Inflammatory macrophage treated with lipopolysaccharide for 1 hour (primary cell): ENCODE results near the gene TPSAB1.
"Not testable (repeated sequence)": the region's sequence is repeated elsewhere in the genome, so short reads cannot be mapped to it uniquely, and the experiment has no call there.

Source experiments
- DNase-seq, 2 donors: peaks; one replicate each; pipeline ENCODE4 v3.0.0-alpha.2; 2020 to 2022

TPSAB1 gene

DNA sequence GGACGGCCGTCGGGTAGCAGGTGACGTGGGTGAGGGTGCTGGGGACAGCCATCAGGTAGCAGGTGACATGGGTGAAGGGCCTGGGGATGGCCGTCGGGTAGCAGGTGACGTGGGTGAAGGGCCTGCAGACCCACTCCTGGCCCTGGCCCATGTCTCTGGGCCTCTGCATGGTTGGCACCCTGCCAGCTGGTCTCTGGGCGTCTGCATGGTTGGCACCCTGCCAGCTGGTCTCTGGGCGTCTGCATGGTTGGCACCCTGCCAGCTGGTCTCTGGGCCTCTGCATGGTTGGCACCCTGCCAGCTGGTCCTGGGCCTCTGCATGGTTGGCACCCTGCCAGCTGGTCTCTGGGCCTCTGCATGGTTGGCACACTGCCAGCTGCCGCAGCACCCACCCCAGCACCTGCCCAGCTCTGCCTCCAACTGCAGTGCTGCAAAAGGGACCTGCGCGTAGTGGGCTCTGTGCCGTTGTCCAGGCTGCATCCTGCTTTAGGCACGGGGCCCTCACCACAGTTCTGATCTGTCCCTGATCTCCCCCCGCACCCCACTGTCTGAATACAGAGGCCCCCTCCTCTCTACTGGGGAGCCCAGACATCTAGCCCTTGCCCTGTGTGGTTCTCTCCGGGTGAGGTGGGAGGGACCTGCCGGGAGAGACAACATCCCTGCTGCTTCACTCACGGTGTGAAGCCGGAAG is 31.4 kb downstream of the TPSAB1 start:
- not testable (repeated sequence) for DNase-seq

DNA sequence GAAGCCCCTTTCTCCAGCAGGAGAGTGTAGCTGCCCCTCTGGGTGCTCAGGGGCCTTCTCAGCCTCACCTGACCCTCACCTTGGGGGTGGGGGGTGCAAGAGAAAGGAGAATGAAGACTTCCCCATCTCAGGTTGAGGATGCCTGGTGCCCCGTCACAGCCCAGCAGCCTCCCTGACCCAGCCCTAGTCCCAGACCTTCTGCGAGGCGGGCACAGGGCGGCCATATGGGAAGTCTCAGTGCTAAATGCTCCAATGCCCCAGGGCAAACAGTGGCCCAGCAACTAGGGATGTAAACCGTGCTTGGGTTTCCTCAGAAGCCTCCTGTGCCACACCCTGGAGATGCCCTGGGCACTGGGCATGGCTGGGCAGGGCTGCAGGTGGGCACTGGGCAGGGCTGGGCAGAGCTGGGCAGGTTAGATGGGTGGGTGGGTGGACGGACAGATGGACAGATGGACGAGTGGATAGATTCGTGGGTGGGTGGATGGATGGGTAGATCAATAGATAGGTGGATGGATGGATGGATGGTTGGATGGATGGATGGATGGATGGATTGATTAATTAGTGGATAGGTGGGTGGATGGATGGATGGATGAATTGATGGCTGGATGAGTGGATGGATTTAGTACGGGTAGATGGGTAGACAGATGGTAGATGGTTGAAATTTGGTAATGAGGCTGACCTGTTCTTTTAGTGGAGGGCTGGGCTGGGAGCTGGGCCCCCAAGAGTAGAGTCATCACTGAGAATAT is 32.1 kb downstream of the TPSAB1 start:
- DNase-seq, result no peak

DNA sequence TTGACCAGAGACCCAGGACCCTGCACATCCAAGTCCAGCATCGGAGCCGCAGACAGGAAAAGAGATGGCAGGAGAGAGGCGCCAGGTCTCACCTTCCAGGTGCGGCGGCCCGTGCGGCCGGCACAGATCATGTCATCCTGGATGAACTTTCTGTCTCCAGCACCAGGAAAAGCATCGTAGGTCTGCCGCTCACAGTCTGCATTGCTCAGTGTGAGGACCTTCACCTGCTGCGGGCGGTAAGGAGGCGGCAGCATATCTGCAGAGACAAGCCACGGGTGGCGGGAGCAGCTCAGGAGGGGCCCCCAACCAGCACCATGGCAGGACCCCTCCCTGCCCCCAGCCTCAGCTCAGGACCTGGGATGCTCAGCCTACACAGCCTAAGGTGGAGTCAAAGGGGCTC is 33.3 kb downstream of the TPSAB1 start:
- DNase-seq, result no peak

DNA sequence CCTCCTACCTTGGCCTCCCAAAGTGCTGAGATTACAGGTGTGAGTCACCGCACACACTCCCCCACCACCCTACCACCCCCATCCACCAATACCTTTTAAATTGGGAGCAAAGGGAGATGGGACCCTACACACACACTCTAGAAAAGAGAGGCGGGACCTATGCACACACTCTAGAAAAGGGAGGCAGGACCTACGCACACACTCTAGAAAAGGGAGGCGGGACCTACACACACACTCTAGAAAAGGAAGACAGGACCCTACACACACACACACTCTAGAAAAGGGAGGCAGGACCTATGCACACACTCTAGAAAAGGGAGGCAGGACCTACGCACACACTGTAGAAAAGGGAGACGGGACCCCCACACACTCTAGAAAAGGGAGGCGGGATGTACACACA is 34.3 kb downstream of the TPSAB1 start:
- DNase-seq, result no peak

DNA sequence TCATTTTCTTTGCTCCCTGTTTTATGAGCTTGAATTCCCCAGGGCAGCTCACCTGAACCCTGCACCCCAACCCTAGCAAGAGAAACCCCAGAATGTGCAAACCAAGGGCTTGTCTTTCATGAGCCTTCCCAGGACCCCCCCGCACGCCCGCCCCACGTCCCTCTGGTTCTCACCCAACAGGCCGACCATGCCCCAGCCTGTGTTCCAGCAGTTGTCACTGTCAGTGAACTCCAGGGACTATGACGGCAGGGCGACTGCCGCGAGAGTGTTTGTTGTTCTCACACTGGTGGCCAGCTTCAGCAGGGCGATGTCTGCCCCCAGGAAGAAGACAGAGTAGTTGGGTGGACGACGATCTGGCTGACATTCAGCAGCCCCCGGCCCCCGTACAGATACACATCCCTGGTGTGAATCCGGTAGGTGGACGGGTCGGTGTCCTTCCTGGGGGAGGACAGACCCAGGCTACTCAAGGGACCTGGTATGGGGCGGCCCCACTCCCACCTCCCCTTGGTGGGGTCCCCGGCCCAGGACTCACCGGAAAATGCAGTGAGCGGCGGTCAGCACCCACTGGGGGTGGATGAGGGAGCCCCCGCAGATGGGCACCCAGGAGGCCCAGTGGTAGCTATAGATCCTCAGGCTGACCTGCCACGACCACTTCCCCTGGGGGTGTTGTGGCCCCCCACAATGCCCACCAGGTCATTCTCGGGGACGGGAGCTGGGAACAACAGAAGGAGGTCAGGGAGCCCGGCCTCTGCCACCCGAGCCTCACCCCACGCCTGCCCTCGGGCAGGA is 35.5 kb downstream of the TPSAB1 start:
- no peak for DNase-seq

DNA sequence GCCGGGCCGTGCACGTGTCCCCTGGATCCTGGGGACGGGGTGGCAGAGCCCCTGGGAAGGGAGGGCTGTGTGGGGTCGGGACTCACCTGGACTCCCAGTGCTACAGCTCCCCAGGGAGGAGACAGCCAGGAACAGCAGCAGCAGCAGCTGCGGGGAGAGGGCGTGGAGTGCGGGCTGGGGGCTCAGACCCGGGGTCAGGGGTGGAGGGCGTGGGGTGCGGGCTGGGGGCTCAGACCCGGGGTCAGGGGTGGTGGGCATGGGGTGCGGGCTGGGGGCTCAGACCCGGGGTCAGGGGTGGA is 36.0 kb downstream of the TPSAB1 start:
- no peak for DNase-seq

DNA sequence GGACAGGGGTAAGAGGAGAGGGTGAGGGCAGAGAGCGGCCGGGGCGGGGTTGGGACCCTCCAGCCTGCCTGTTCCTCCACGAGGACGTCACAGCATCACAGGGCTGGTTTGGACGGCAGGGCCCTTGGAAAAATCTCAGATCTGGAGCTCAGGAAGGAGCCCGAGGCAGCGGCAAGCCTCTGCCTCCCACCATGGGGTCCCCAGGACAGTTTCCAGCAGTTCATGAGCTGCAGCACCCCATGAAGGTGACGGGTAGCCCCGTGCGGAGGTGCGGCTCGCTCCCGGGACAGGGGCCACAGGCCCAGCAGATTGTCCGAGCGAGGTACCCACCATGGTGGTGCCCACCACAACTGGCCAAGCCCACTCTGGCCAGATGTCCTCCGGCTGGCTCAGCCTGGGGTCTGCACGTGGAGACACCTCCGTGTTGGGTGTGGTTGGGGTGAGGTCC is 36.7 kb downstream of the TPSAB1 start:
- no peak for DNase-seq

DNA sequence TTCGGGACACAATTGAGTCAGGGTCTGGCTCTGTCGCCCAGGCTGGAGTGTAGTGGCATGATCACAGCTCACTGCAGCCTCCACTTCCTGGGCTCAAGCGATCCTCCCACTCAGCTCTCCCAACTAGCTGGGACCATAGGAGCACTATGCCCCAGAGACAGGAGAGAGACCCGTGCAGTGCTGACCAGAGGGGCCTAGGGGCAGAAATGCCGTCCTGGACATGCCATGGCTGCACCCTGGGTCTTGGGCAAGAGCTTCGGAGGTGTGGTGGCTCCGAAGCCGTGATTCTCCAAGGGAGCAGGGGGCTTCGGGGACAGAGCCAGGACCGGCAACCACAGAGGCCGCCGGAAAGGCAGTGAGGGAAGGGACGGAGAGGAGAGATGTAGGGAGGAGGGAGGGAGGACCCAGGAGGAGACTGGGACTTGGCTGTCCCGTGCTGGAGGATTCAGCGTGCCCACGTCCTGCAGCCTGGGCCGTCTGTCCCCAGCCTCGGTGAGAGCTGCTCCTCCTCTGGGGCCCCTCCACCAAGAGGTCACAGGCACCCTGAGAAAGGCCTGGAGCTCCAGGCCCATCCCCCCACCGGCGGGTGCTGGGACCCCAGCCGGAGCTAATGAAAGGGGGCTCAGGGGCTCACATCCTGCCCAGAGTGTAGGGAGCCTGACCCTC is 37.2 kb downstream of the TPSAB1 start:
- no peak for DNase-seq

DNA sequence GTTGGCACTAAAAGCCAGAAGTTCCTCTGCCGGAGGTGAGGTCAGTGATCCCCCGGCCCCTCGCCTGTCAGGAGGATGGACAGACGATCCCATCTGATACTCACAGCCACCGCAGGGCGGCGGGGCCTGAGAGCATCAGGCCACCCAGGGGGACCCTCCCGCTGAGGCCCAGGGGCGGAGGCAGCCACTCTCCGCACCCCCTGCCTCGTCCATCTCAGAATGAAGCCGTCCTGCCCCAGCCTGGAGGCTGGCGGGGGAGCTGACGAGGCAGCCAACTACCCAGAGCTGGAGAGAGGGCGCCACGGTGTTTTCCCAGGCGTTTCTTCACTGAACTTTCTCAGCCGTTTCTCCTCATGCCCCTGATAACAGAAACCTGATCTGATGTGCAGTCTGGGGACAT is 38.0 kb downstream of the TPSAB1 start:
- DNase-seq, result no peak

DNA sequence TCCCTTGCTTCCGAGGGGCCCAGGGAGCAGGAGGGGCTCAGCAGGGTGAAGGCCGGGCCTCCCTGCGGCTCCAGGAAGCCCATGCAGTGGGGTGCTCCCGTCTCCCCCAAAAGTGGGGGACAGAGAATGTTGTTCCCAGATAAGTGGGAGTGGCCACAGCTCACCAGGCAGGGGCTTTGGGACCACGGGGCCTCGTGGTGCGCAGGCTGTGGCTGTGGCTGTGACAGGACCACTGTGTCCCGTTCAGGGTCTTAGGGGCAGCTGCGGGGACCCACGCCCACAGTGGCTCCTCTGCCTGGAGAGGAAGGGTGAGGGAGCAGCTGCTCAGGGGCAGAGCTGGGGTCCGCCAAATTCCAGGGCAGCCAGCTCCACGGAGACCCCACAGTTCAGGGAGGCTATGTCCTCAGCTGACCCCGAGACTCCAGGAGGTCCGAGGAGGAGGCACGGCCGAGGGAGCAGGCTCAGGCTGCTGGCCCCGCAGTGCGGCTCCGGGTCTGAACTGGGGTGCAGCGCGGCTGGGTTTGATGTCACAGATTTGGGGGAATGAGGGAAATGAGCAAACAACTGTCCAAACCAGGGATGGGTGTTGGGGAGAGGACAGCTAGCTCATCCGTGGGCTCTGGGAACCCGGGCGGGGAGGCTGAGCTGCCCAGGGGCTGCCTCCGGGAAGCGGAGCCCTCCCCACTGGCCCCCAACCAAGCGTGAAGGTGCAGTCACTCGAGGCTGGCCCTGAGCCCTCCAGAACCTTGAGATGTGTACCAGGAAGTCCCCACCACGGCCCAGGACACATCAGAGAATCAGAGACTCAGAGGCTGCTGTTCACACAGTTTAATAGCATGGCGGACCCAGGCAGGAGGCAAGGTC is 38.8 kb downstream of the TPSAB1 start:
- no peak for DNase-seq

DNA sequence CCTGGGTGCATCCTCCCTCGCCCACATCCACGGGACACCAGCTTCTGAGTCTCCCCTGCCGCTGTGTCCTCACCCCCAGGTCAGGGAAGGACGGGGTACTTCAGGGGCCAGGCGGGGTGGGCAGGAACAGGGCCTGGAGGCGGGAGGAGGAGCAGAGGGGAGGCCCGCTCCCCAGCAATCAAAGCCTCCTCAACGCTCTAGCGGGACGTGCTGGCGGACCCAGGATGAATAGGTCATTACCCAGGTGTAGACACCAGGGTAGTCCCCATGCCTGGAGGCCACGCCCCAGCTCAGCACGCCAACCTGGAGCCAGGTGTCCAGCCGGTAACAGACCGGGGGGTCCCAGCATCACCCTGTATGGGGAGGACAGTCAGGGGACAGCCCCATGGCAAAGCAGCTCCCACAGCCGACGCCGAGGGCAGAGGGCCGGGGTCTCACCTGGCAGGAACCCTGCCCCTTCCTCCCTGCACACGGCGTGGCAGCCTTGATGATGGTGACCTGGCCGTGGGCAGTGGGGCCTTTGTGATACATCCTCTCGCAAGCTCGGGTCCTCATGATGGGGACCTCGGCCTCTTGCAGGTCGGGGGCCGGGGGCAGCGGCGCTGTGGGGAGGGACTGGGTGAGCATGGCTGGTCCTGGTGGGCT is 39.6 kb downstream of the TPSAB1 start:
- no peak for DNase-seq

DNA sequence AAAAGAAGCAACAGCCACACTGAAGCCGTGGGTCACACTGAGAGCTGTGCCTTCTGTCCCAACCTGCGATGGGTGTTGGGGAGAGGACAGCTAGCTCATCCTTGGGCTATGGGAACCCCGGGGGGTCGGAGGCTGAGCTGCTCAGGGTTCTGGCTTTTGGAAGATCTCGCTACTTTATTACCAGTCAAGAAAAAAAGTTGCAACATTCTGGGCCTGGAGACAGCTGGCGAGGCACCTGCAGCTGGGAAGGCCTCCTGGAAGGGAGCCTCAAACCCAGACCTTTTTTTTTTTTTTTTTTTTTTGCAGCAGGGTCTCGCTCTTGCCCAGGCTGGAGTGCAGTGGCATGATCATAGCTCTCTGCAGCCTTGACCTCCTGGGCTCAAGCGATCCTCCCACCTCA is 40.3 kb downstream of the TPSAB1 start:
- DNase-seq, result no peak

DNA sequence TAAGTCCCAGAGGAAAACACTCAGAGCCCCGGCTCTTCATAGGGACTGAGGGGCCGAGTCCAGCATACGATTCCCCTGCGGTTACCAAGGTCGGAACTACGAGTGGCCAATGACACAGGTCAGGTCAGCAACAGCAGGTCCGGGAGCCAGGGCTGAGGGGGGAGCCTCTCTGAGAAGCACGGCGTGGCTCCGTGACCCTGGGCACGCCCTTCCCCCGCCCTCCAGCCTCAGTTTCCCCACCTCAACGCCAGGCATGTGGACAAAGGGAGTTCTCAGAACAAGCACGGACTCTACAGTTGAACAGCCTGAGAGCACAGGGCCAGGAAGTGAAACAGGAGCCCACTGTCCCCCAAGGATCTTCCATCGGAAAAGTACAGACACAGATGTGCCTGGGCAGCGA is 41.0 kb downstream of the TPSAB1 start:
- DNase-seq, result no peak

DNA sequence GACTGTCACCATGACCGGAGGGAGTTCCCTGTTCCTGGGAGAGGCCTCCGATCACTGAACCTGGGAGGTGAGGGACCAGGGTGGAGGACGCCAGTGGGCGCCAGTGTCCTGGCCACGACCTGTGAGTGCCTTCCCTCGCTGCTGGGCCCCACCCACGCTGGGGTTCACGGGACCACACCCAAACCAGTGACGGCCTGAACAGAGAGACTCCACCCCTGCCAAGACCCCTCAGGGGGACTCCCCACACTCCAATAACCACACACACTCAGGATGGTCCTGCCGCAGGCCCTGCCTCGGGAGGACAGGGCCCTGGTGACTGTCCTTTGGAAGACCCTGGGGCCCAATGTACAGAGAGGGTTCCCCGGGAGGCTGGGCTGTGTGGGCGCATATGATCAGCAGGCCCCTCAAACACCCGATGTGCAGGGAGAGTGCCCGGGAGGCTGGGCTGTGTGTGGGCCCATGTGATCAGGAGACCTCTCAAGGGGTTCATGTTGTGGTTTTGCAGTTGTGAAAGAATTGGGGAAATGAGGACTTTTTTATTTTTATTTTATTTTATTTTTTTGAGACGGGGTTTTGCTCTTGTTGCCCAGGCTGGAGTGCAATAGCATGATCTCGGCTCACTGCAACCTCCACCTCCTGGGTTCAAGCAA is 41.9 kb downstream of the TPSAB1 start:
- peak in 1 of 2 donors; percentile 48 for DNase-seq

DNA sequence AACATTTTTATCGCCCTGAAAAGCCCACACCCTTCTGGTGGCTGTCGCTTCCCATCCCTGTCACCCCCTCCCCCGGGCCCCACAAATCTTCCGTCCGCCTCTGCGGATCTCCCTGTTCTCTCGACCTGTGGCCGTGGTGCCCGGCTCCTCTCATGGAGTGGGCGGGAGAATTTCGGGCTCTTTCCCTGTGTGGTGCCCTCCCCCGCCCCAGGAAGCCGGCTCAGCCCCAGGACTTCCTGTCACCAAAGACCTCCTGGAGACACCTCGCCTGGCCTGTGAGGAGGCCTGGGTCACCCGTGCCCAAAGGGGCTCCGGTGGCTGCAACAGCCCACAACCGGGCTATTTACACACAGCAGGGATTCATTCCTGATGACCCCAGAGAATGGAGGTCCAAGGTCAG is 42.8 kb downstream of the TPSAB1 start:
- no peak for DNase-seq

DNA sequence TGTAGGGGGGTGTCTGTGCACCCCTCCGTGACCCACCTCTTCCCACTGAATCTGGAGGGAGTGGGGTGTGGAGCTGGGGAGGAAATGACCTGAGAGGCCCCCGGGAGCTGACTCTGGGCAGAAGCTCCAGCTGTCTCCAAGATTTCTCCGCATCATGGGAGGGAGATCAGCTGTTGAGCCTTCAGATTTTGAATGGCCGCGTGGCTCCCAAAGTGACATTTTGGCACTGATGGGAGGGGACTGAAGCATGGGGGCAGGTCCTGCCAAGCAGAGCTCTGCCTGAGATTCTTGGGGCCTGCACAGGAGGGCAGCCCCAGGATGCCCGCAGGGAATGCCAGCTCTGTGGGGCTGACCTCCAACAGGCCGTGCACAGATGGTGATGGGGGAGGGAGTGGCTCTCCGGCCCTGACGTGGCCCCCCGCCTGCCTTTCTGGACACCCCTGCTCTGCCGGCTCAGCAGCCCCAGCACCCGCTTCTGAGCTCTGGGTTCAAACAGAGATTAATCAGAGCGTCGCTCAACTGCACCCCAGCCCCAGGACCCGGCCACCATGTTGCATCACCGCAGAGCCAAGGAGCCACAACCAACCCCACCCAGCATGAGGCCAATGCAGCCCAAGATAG is 43.6 kb downstream of the TPSAB1 start:
- DNase-seq, result no peak

DNA sequence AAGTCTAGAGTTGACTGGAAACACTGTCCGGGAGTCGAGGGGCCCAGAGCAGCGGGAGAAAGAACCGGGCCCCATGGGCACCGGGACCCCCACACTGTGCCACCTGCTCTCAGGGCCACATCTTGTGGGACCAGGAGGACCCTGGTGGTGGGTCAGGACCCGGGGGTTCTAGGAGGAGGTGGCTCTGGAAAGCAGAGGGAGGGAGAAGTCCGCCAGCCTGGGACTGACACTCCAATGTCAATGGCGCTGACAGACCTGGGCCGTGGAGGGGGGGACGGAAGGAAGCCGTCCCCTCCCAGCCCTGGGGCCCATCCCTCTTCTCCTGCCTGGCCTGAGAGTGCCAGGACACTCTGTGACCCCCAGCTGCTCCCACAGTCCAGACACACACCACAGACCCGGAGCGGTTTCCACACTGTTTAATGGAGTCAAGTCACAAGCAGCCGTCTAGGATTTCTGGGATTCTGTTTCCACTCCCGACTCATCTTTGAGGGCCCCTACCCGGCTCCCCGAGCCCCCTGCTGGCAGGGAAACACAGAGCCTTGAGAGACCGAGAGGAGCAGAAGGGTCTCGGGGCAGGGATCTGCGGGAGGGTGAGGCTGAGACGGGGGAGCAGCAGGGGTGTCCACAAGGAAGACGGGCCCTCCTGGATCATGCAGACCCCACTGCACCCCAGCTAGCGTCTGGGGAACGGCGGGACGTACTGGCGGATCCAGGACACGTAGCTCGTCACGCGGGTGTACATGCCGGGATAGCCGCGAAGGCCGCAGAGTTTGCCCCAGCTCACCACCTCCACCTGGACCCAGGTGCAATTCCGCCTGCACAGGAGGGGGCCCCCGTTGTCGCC is 45.4 kb downstream of the TPSAB1 start:
- no peak for DNase-seq

DNA sequence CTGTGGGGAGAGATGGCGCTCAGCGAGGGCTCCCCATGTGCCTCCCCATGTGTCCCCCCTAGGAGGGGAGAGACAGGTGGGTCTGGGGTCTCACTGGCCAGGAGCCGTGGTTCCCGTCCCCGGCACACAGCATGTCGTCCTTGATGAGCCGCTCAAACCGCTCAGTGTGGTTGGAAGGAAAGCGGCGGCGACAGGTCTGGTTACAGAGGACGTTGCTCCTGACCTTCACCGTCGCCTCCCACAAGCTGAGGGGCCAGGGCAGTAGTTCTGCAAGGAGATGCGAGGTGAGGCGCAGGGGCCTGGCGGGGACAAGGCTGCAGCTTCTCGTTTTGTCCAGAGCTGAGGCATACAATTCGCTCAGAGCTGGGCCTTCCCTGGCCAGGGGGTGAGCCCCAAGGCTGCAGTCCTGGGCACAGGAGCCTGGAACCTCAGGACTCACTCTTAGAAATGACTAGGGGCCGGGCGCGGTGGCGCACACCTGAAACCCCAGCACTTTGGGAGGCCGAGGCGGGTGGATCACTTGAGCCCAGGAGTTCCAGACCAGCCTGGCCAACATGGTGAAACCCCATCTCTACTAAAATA is 46.1 kb downstream of the TPSAB1 start:
- DNase-seq, result no peak

DNA sequence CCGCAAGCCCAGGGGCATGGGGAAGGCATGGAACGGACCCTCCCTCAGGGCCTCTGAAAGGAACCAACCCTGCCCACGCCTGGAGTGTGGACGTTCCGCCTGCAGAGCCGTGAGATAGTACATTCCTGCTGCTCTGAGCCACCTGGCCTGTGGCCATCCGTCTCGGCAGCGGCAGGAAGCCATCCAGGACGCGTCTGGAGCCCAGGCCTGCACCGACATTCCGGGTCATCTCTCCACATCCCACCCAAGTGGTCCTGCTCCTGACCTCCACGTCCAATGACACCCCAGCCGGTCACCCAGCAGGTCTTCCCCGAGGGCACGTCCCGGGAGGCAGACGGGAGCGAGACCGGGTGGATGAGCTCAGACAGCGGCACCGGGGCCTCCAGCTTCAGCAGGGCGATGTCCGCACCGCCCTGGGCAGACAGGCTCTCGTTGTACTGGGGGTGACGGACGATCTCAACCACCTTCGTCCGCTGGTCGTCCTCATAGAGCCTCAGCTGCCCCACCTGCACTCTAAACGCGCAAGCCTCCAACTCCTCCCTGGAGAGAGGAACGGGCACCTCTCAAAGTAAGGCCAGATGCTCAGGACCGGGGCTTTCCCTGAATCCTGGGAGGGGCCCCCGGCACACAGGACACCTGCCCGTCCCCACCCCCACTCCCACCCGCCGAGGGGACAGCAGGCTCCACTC is 47.6 kb downstream of the TPSAB1 start:
- DNase-seq, result no peak
